Neutrophil (primary cell): Measurements from ENCODE around the gene CRPPA.
A peak's percentile ranks its signal among the peaks of the same experiment; 100 is the strongest.

Experiments
- H3K27ac ChIP-seq: fragments of 200-600 bp; sonication (generic); 2 replicates; pipeline ENCODE4 v1.5.1; 2016; ENCODE audit warnings: mild to moderate bottlenecking, moderate library complexity
- H3K27me3 ChIP-seq: fragments of 200-600 bp; sonication (generic); 2 replicates; pipeline ENCODE4 v1.6.0; 2016; ENCODE audit warnings: mild to moderate bottlenecking
- H3K36me3 ChIP-seq: fragments of 200-600 bp; sonication (generic); 2 replicates; pipeline ENCODE4 v1.5.1; 2017
- H3K4me1 ChIP-seq, 2 experiments: fragments of 200-600 bp in 1 of 2; sonication (generic) in 1 of 2; 1 replicate in 1 of 2; 2 replicates in 1 of 2; pipeline versions ENCODE4 v1.5.1 to v1.6.1; 2013 to 2016; ENCODE audit warnings: low read depth in 1 of 2, low read length in 1 of 2, mild to moderate bottlenecking in 1 of 2, moderate library complexity in 1 of 2; ENCODE audit not compliant: control insufficient read depth in 1 of 2, insufficient read depth in 1 of 2
- H3K4me3 ChIP-seq, 2 experiments: fragments of 200-600 bp in 1 of 2; sonication (generic) in 1 of 2; 1 replicate in 1 of 2; 2 replicates in 1 of 2; pipeline ENCODE4 v1.5.1; 2013 to 2016; ENCODE audit warnings: low read depth in 1 of 2, low read length in 1 of 2, mild to moderate bottlenecking in 1 of 2, moderate library complexity in 1 of 2
- H3K9me3 ChIP-seq: fragments of 200-600 bp; sonication (generic); 2 replicates; pipeline ENCODE4 v1.5.1; 2016
- CTCF ChIP-seq: fragments of 200-600 bp; sonication (generic); IDR thresholded peaks from 2 replicates; pipeline ENCODE4 v1.5.1; 2016; ENCODE audit warnings: antibody characterized with exemption

The CRPPA gene

GRCh38 chr7:16421333-16422102 is at the start of gene CRPPA:
Gene CRPPA (minus strand): TSS chr7:16421538. CDS start chr7:16421322, 216 bp downstream.
- Histone ChIP-seq H3K27ac (peak within 1 kb of the TSS; percentile 16), H3K9me3 (no peaks in the 10 kb centered on the region), H3K4me3 (peak within 1 kb of the TSS; percentile 51 to 58), H3K27me3 (peaks cover 8% of the 10 kb centered on the region), H3K4me1 (peaks cover 18 to 21% of the 10 kb centered on the region in 2 experiments), H3K36me3 (no peaks in the 10 kb centered on the region)
- TF ChIP-seq CTCF: no peak

GRCh38 chr7:16465469-16466361 is 44.4 kb upstream of the CRPPA start, which contains the start of gene SOSTDC1:
Gene SOSTDC1 (minus strand): TSS chr7:16465738. CDS start chr7:16465668, 70 bp downstream.
- H3K27me3 ChIP-seq: no peaks in the 10 kb centered on the region
- no peaks in the 10 kb centered on the region for H3K4me1 ChIP-seq
- no peak within 1 kb of the TSS for H3K4me3 ChIP-seq
- H3K9me3 ChIP-seq: no peaks in the 10 kb centered on the region
- H3K27ac ChIP-seq: no peak within 1 kb of the TSS
- no peak for TF ChIP-seq CTCF
- H3K36me3 ChIP-seq: no peaks in the 10 kb centered on the region

GRCh38 chr7:16463949-16464715 is 42.8 kb upstream of the CRPPA start:
- Histone ChIP-seq H3K27ac (no peak overlapping the region), H3K4me1 (no peaks in the 10 kb centered on the region), H3K4me3 (no peak overlapping the region), H3K9me3 (no peaks in the 10 kb centered on the region), H3K36me3 (no peaks in the 10 kb centered on the region), H3K27me3 (no peaks in the 10 kb centered on the region)
- no peak for TF ChIP-seq CTCF

GRCh38 chr7:16463520-16463919 is 42.2 kb upstream of the CRPPA start:
- no peaks in the 10 kb centered on the region for H3K9me3 ChIP-seq
- TF ChIP-seq CTCF: no peak
- no peaks in the 10 kb centered on the region for H3K36me3 ChIP-seq
- no peak overlapping the region for H3K27ac ChIP-seq
- no peaks in the 10 kb centered on the region for H3K27me3 ChIP-seq
- H3K4me1 ChIP-seq: no peaks in the 10 kb centered on the region
- H3K4me3 ChIP-seq: no peak overlapping the region

- H3K4me3 ChIP-seq: no peak overlapping the region
These were observed 41.1 kb upstream of the CRPPA start for GRCh38 chr7:16462431-16462889.

More at GRCh38 chr7:16462431-16462889, 41.1 kb upstream of the CRPPA start:
- no peaks in the 10 kb centered on the region for H3K4me1 ChIP-seq
- TF ChIP-seq CTCF: no peak
- H3K9me3 ChIP-seq: no peaks in the 10 kb centered on the region
- no peaks in the 10 kb centered on the region for H3K36me3 ChIP-seq
- H3K27me3 ChIP-seq: no peaks in the 10 kb centered on the region
- no peak overlapping the region for H3K27ac ChIP-seq
